DOHH2 (cell line): ENCODE results near the gene ABCC9.

Experiments
- H3F3A ChIP-seq: fragments of 200-600 bp; sonication (generic), shearing (Covaris generic); 2 replicates; pipeline ENCODE4 v1.6.0; 2016; ENCODE audit warnings: antibody characterized with exemption, mild to moderate bottlenecking; ENCODE audit not compliant: control insufficient read depth, insufficient read depth
- H3K27ac ChIP-seq: fragments of 200-600 bp; sonication (generic); 2 replicates; pipeline ENCODE4 v1.5.1; 2014; ENCODE audit warnings: low read depth, mild to moderate bottlenecking, low read length, moderate library complexity
- H3K27me3 ChIP-seq: fragments of 200-600 bp; sonication (generic); 2 replicates; pipeline ENCODE4 v1.6.1; 2014; ENCODE audit warnings: mild to moderate bottlenecking, low read length, mixed read lengths; ENCODE audit not compliant: control insufficient read depth
- H3K36me3 ChIP-seq: fragments of 200-600 bp; sonication (generic); 2 replicates; pipeline ENCODE4 v1.6.1; 2014; ENCODE audit warnings: mild to moderate bottlenecking, low read length, moderate library complexity, mixed read lengths; ENCODE audit not compliant: control insufficient read depth
- H3K4me1 ChIP-seq: fragments of 200-600 bp; sonication (generic); 2 replicates; pipeline ENCODE4 v1.6.1; 2014; ENCODE audit warnings: mild to moderate bottlenecking, low read length, mixed read lengths; ENCODE audit not compliant: control insufficient read depth
- H3K4me2 ChIP-seq: fragments of 200-600 bp; sonication (generic); 2 replicates; pipeline ENCODE4 v1.6.0; 2014; ENCODE audit warnings: mild to moderate bottlenecking, low read length, moderate library complexity
- H3K4me3 ChIP-seq: fragments of 200-600 bp; sonication (generic); 2 replicates; pipeline ENCODE4 v1.5.1; 2014; ENCODE audit warnings: mild to moderate bottlenecking, low read length, mixed read lengths
- H3K79me2 ChIP-seq: fragments of 200-600 bp; sonication (generic); 2 replicates; pipeline ENCODE4 v1.6.1; 2014; ENCODE audit warnings: mild to moderate bottlenecking, low read length, mixed read lengths; ENCODE audit not compliant: control insufficient read depth
- H3K9me2 ChIP-seq: fragments of 200-600 bp; sonication (generic); replicated peaks from 2 replicates; pipeline ENCODE4 v1.6.1; 2014; ENCODE audit warnings: mild to moderate bottlenecking, low read length, mixed read lengths; ENCODE audit not compliant: control insufficient read depth
- H3K9me3 ChIP-seq: fragments of 200-600 bp; sonication (generic); 2 replicates; pipeline ENCODE4 v1.6.1; 2014; ENCODE audit warnings: antibody characterized with exemption, low read length, mixed read lengths; ENCODE audit not compliant: control insufficient read depth, insufficient read depth
- H4K20me1 ChIP-seq: fragments of 200-600 bp; sonication (generic); 2 replicates; pipeline ENCODE4 v1.6.0; 2014; ENCODE audit warnings: low read depth, mild to moderate bottlenecking, antibody characterized with exemption, low read length, moderate library complexity; ENCODE audit not compliant: control insufficient read depth, insufficient read depth
- CTCF ChIP-seq: fragments of 200-600 bp; sonication (generic); IDR thresholded peaks from one replicate; pipeline ENCODE4 v1.5.1; 2014; ENCODE audit warnings: antibody characterized with exemption, mild to moderate bottlenecking, low read depth, low read length; ENCODE audit not compliant: poor library complexity, severe bottlenecking
- EZH2phosphoT487 ChIP-seq: fragments of 200-600 bp; sonication (generic); IDR thresholded peaks from 2 replicates; pipeline ENCODE4 v1.6.1; 2017; ENCODE audit warnings: borderline replicate concordance, mild to moderate bottlenecking, antibody characterized with exemption, low read length, moderate library complexity, mixed read lengths

The ABCC9 gene

GRCh38 chr12:21764950-21765349 lies 176.3 kb downstream of the ABCC9 start:
- no peak overlapping the region for H3K27ac ChIP-seq

GRCh38 chr12:21764065-21764464 lies 177.2 kb downstream of the ABCC9 start:
- no peaks in the 10 kb centered on the region for H3K9me3 ChIP-seq
- no peaks in the 10 kb centered on the region for H3K4me1 ChIP-seq
- no peaks in the 10 kb centered on the region for H3F3A ChIP-seq
- no peaks in the 10 kb centered on the region for H4K20me1 ChIP-seq
- H3K4me3 ChIP-seq = no peak overlapping the region
- no peaks in the 10 kb centered on the region for H3K36me3 ChIP-seq
- no peaks in the 10 kb centered on the region for H3K79me2 ChIP-seq
- no peak overlapping the region for H3K4me2 ChIP-seq
- TF ChIP-seq CTCF (no peak), EZH2phosphoT487 (no peak)
- no peaks in the 10 kb centered on the region for H3K27me3 ChIP-seq
- no peaks in the 10 kb centered on the region for H3K9me2 ChIP-seq
- no peak overlapping the region for H3K27ac ChIP-seq

More at GRCh38 chr12:21764950-21765349, 176.3 kb downstream of the ABCC9 start:
- H3K9me3 ChIP-seq = no peaks in the 10 kb centered on the region
- H3F3A ChIP-seq = no peaks in the 10 kb centered on the region
- no peaks in the 10 kb centered on the region for H3K79me2 ChIP-seq
- H3K9me2 ChIP-seq = no peaks in the 10 kb centered on the region
- H3K36me3 ChIP-seq = no peaks in the 10 kb centered on the region
- TF ChIP-seq EZH2phosphoT487 (no peak), CTCF (no peak)
- H3K27me3 ChIP-seq = no peaks in the 10 kb centered on the region
- H4K20me1 ChIP-seq = no peaks in the 10 kb centered on the region
- no peak overlapping the region for H3K4me2 ChIP-seq
- H3K4me1 ChIP-seq = no peaks in the 10 kb centered on the region
- H3K4me3 ChIP-seq = no peak overlapping the region

- TF ChIP-seq CTCF = no peak
- TF ChIP-seq EZH2phosphoT487 = no peak
- H4K20me1 ChIP-seq = no peaks in the 10 kb centered on the region
Measured at GRCh38 chr12:21763531-21763930, 177.7 kb downstream of the ABCC9 start.

GRCh38 chr12:21759737-21760136 lies 181.5 kb downstream of the ABCC9 start:
- no peak overlapping the region for H3K27ac ChIP-seq
- no peaks in the 10 kb centered on the region for H3K9me3 ChIP-seq
- TF ChIP-seq CTCF = no peak
- TF ChIP-seq EZH2phosphoT487 = no peak
- no peaks in the 10 kb centered on the region for H4K20me1 ChIP-seq
- H3K9me2 ChIP-seq = no peaks in the 10 kb centered on the region
- H3F3A ChIP-seq = no peaks in the 10 kb centered on the region
- no peak overlapping the region for H3K4me2 ChIP-seq
- H3K79me2 ChIP-seq = no peaks in the 10 kb centered on the region
- no peak overlapping the region for H3K4me3 ChIP-seq
- H3K4me1 ChIP-seq = no peaks in the 10 kb centered on the region
- H3K27me3 ChIP-seq = no peaks in the 10 kb centered on the region
- no peaks in the 10 kb centered on the region for H3K36me3 ChIP-seq

More at GRCh38 chr12:21763531-21763930, 177.7 kb downstream of the ABCC9 start:
- Histone ChIP-seq H3K4me1 (no peaks in the 10 kb centered on the region), H3K9me3 (no peaks in the 10 kb centered on the region), H3K27me3 (no peaks in the 10 kb centered on the region), H3F3A (no peaks in the 10 kb centered on the region), H3K9me2 (no peaks in the 10 kb centered on the region), H3K27ac (no peak overlapping the region), H3K36me3 (no peaks in the 10 kb centered on the region), H3K79me2 (no peaks in the 10 kb centered on the region), H3K4me3 (no peak overlapping the region), H3K4me2 (no peak overlapping the region)
